ENCODE measurements around the gene PRKG1.

Gene PRKG1

GRCh38 chr10:51399840-51400239, 325.6 kb downstream of the PRKG1 start:
- DNase-seq, result no peak
- H3K4me1 Mint-ChIP-seq (ENCODE audit: low read depth in 2 of 2), result no peaks in the 10 kb centered on the region
- H3K27ac Mint-ChIP-seq, result no peak overlapping the region
- ATAC-seq (replicated peaks), result no peak
- no peaks in the 10 kb centered on the region for H3K36me3 Mint-ChIP-seq (ENCODE audit: insufficient read depth)
- H3K9me3 Mint-ChIP-seq, result no peaks in the 10 kb centered on the region
- no peaks in the 10 kb centered on the region for H3K27me3 Mint-ChIP-seq
- H3K4me3 Mint-ChIP-seq, result no peak overlapping the region

DNA sequence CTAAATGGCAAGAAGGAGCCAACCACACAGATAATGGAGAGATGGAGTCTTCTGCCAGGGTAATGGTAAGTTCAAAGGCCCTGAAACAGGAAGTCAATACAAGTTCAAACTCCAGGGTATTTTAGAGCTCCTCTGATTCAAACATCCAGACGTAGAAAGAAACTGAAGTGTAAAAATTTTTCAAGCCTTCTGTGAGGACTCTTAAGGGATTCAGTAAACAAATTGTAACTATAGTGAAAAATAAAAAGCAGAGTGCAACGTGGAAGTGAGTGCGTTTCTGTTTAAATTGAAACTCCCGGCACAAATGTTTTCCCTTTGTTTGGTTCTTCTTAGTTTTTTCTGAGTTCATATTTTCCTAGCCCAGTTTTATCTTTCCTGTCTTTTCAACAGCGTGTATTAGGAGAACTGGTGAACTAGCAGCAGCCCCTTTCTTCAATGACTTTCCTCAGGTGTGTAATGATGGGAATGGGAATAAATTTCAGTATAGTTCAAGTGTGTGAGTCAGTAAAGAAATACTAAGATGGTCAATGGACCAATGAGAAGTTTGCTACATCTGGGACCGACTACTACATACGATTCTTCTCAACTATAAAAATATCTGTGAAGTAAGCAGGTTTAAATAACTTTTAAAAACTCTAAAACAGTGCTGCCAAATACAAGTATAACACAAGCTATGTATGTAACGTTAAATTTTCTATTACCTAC, 326.3 kb downstream of the PRKG1 start:
- Mint-ChIP-seq H3K9me3 (no peaks in the 10 kb centered on the region), H3K27me3 (no peaks in the 10 kb centered on the region), H3K27ac (no peak overlapping the region), H3K4me3 (no peak overlapping the region), H3K36me3 (ENCODE audit: insufficient read depth) (no peaks in the 10 kb centered on the region), H3K4me1 (ENCODE audit: low read depth in 2 of 2) (no peaks in the 10 kb centered on the region)
- ATAC-seq (replicated peaks) (no peak), DNase-seq (no peak)

- Mint-ChIP-seq H3K4me3 (no peak overlapping the region), H3K27me3 (no peaks in the 10 kb centered on the region), H3K4me1 (ENCODE audit: low read depth in 2 of 2) (no peaks in the 10 kb centered on the region), H3K36me3 (ENCODE audit: insufficient read depth) (no peaks in the 10 kb centered on the region), H3K9me3 (no peaks in the 10 kb centered on the region), H3K27ac (no peak overlapping the region)
- no peak for ATAC-seq (replicated peaks)
- no peak for DNase-seq
Observed at GRCh38 chr10:51403521-51403920, 329.2 kb downstream of the PRKG1 start.

DNA sequence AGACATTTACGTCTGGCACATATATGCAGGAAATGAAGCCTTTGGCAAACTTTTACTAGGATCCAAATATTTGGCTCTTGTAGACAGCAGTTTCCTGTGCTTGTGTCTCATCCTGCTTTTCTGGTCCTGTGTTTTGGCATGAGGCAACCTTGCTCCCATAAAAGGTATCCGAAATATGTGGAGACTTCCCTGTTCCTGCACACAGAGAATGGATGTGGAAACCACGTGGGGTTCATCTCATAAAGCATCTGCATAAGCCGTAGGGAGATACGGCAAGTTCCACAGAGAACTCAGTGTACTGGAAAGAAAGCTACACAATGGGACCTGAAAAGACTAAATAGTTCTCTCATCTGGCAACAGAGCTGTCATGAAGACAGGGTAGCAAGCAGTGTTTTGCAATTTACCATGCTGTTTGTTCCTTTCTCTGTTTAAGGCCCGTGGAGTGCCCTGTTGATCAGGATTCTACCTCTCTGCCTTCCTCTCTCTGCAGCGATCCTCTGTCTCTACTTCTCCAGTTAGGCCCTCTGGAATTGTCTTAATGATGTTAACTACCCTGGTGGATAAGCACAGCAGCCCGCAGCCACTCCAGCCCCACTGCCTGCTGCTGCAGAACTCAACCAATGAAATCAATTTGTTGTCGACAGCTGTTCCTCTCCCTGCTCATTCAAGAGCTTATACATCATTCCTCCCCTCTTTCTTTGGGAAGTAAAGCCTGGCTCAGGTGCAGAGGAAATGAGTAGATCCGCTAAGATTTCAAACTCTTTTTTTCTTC, 331.5 kb downstream of the PRKG1 start:
- no peak for ATAC-seq (replicated peaks)
- DNase-seq, result no peak

GRCh38 chr10:51406581-51406980, 332.3 kb downstream of the PRKG1 start:
- no peak overlapping the region for H3K27ac Mint-ChIP-seq
- no peak overlapping the region for H3K4me3 Mint-ChIP-seq
- H3K9me3 Mint-ChIP-seq, result no peaks in the 10 kb centered on the region
- ATAC-seq (replicated peaks) (no peak), DNase-seq (no peak)
- H3K27me3 Mint-ChIP-seq, result no peaks in the 10 kb centered on the region
- H3K36me3 Mint-ChIP-seq (ENCODE audit: insufficient read depth), result no peaks in the 10 kb centered on the region
- no peaks in the 10 kb centered on the region for H3K4me1 Mint-ChIP-seq (ENCODE audit: low read depth in 2 of 2)

More for the DNA sequence above, 331.5 kb downstream of the PRKG1 start:
- Mint-ChIP-seq H3K4me3 (no peak overlapping the region), H3K9me3 (no peaks in the 10 kb centered on the region), H3K36me3 (ENCODE audit: insufficient read depth) (no peaks in the 10 kb centered on the region), H3K27me3 (no peaks in the 10 kb centered on the region), H3K27ac (no peak overlapping the region), H3K4me1 (ENCODE audit: low read depth in 2 of 2) (no peaks in the 10 kb centered on the region)

DNA sequence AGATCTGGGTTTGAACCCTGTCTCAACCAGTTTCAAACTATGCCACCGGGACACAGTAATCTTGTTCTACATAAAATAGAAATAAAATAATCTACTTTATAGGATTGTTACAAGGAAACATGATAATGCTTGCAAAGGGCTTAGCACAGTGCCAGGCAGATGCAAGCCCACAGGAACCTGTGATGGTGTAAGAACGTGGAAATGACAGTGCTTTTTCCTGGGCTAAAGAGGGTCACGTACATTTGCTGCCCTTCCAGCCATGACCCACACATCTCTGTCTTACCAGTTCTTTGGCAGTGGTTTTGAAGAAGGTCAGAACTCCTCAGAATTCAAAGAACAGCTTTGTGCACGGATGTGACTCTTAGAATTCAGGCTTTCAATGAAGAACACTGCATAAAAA, 342.2 kb downstream of the PRKG1 start:
- Mint-ChIP-seq H3K9me3 (no peaks in the 10 kb centered on the region), H3K36me3 (ENCODE audit: insufficient read depth) (no peaks in the 10 kb centered on the region), H3K27me3 (no peaks in the 10 kb centered on the region), H3K27ac (no peak overlapping the region), H3K4me3 (no peak overlapping the region), H3K4me1 (ENCODE audit: low read depth in 2 of 2) (no peaks in the 10 kb centered on the region)
- no peak for DNase-seq
- no peak for ATAC-seq (replicated peaks)

- Mint-ChIP-seq H3K27me3 (no peaks in the 10 kb centered on the region), H3K4me1 (ENCODE audit: low read depth in 2 of 2) (peaks cover 2 to 5% of the 10 kb centered on the region in 2 donors), H3K36me3 (ENCODE audit: insufficient read depth) (no peaks in the 10 kb centered on the region), H3K27ac (no peak overlapping the region), H3K9me3 (no peaks in the 10 kb centered on the region), H3K4me3 (no peak overlapping the region)
- no peak for ATAC-seq (replicated peaks)
- no peak for DNase-seq
Observed at GRCh38 chr10:51419196-51420093, 345.2 kb downstream of the PRKG1 start.

GRCh38 chr10:51421853-51422252, 347.6 kb downstream of the PRKG1 start:
- peaks cover 0 to 11% of the 10 kb centered on the region in 2 donors for H3K27me3 Mint-ChIP-seq
- DNase-seq (no peak), ATAC-seq (replicated peaks) (no peak)
- no peaks in the 10 kb centered on the region for H3K9me3 Mint-ChIP-seq
- H3K4me1 Mint-ChIP-seq (ENCODE audit: low read depth in 2 of 2), result peaks cover 2 to 5% of the 10 kb centered on the region in 2 donors
- H3K4me3 Mint-ChIP-seq, result no peak overlapping the region
- no peak overlapping the region for H3K27ac Mint-ChIP-seq
- no peaks in the 10 kb centered on the region for H3K36me3 Mint-ChIP-seq (ENCODE audit: insufficient read depth)

GRCh38 chr10:51422311-51423120, 348.2 kb downstream of the PRKG1 start:
- ATAC-seq (replicated peaks) (peak; percentile 62), DNase-seq (peak; percentile 12 to 22 (median 21))
- H3K4me3 Mint-ChIP-seq, result no peak overlapping the region
- peaks cover 0 to 14% of the 10 kb centered on the region in 2 donors for H3K27me3 Mint-ChIP-seq
- no peak overlapping the region for H3K27ac Mint-ChIP-seq
- H3K9me3 Mint-ChIP-seq, result no peaks in the 10 kb centered on the region
- peaks cover 2 to 5% of the 10 kb centered on the region in 2 donors for H3K4me1 Mint-ChIP-seq (ENCODE audit: low read depth in 2 of 2)
- H3K36me3 Mint-ChIP-seq (ENCODE audit: insufficient read depth), result no peaks in the 10 kb centered on the region

GRCh38 chr10:51423121-51423452, 348.8 kb downstream of the PRKG1 start:
- Mint-ChIP-seq H3K4me1 (ENCODE audit: low read depth in 2 of 2) (peaks cover 2 to 5% of the 10 kb centered on the region in 2 donors), H3K27me3 (peaks cover 0 to 14% of the 10 kb centered on the region in 2 donors), H3K27ac (no peak overlapping the region), H3K9me3 (no peaks in the 10 kb centered on the region), H3K4me3 (no peak overlapping the region), H3K36me3 (ENCODE audit: insufficient read depth) (no peaks in the 10 kb centered on the region)
- DNase-seq (no peak), ATAC-seq (replicated peaks) (no peak)

GRCh38 chr10:51425431-51425830, 351.1 kb downstream of the PRKG1 start:
- no peaks in the 10 kb centered on the region for H3K9me3 Mint-ChIP-seq
- peaks cover 2 to 5% of the 10 kb centered on the region in 2 donors for H3K4me1 Mint-ChIP-seq (ENCODE audit: low read depth in 2 of 2)
- no peaks in the 10 kb centered on the region for H3K36me3 Mint-ChIP-seq (ENCODE audit: insufficient read depth)
- H3K27me3 Mint-ChIP-seq, result peaks cover 0 to 14% of the 10 kb centered on the region in 2 donors
- no peak overlapping the region for H3K4me3 Mint-ChIP-seq
- no peak for ATAC-seq (replicated peaks)
- no peak overlapping the region for H3K27ac Mint-ChIP-seq
- no peak for DNase-seq

- Mint-ChIP-seq H3K27ac (no peak overlapping the region), H3K9me3 (no peaks in the 10 kb centered on the region), H3K4me3 (no peak overlapping the region), H3K27me3 (peaks cover 0 to 14% of the 10 kb centered on the region in 2 donors), H3K36me3 (ENCODE audit: insufficient read depth) (no peaks in the 10 kb centered on the region), H3K4me1 (ENCODE audit: low read depth in 2 of 2) (no peaks in the 10 kb centered on the region)
- no peak for DNase-seq
- ATAC-seq (replicated peaks), result no peak
Observed at GRCh38 chr10:51427758-51428157, 353.5 kb downstream of the PRKG1 start.

DNA sequence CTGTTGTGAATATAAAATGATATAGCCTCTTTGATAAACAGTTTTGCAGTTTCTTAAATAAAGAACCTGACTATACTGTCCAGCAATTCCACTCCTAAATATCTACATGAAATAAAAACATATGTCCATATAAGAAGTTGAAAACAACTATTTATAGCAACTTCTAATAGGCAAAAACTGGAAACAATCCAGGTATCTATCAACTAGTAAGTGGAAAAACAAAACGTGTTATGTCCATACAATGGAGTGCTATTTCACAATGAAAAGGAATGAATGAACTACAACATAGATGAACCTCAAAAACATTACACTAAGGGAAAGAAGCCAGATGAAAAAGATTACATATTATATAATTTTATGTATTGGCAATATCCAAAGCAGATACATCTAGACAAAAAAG, 356.2 kb downstream of the PRKG1 start:
- no peak overlapping the region for H3K27ac Mint-ChIP-seq

More for the DNA sequence above, 356.2 kb downstream of the PRKG1 start:
- H3K36me3 Mint-ChIP-seq (ENCODE audit: insufficient read depth), result no peaks in the 10 kb centered on the region
- no peak overlapping the region for H3K4me3 Mint-ChIP-seq
- H3K27me3 Mint-ChIP-seq, result peaks cover 0 to 8% of the 10 kb centered on the region in 2 donors
- DNase-seq, result no peak
- ATAC-seq (replicated peaks), result no peak
- no peaks in the 10 kb centered on the region for H3K4me1 Mint-ChIP-seq (ENCODE audit: low read depth in 2 of 2)
- no peaks in the 10 kb centered on the region for H3K9me3 Mint-ChIP-seq

All from effector memory CD8-positive, alpha-beta T cell (primary cell).